CD4-positive, CD25-positive, alpha-beta regulatory T cell (primary cell): Measurements from ENCODE around the gene HES3. TPM values are rescaled to one million over a fixed set of nuclear protein-coding genes. Genes with fewer than 3 reads are reported as not detected.
A peak's percentile ranks its signal among the peaks of the same experiment; 100 is the strongest.

Experiments
- ATAC-seq, 2 donors: fragments of 150-1000 bp; cut with Tn5 transposase; one replicate each; pipeline ENCODE4 v1.10.0; 2021; ENCODE audit warnings: low read depth in 2 of 2, moderate number of reproducible peaks in 2 of 2, moderate library complexity in 1 of 2
- DNase-seq, 3 donors: peaks; one replicate each; pipeline versions ENCODE4 v3.0.0 to v3.0.0-alpha.2; 2012 to 2022; ENCODE audit warnings: mixed read lengths in 1 of 3
- H3K27ac ChIP-seq: one replicate; pipeline ENCODE4 v1.7.0; 2013; ENCODE audit warnings: mild to moderate bottlenecking, low read length; ENCODE audit not compliant: insufficient read depth, poor library complexity, severe bottlenecking
- H3K27me3 ChIP-seq: one replicate; pipeline ENCODE4 v1.7.0; 2013; ENCODE audit warnings: low read length; ENCODE audit not compliant: control insufficient read depth, insufficient read depth
- H3K36me3 ChIP-seq: one replicate; pipeline ENCODE4 v1.7.0; 2013; ENCODE audit warnings: mild to moderate bottlenecking, low read length, moderate library complexity; ENCODE audit not compliant: control insufficient read depth, insufficient read depth
- H3K4me1 ChIP-seq: 2 replicates; pipeline ENCODE4 v1.7.0; 2013; ENCODE audit warnings: mild to moderate bottlenecking, low read length; ENCODE audit not compliant: insufficient read depth, control insufficient read depth, poor library complexity, severe bottlenecking
- H3K4me3 ChIP-seq: one replicate; pipeline ENCODE4 v1.7.0; 2013; ENCODE audit warnings: low read depth, mild to moderate bottlenecking, low read length, moderate library complexity
- H3K9me3 ChIP-seq, 2 experiments: 1 replicate in 1 of 2; 2 replicates in 1 of 2; pipeline ENCODE4 v1.7.0; 2013; ENCODE audit warnings: low read length in 2 of 2, mild to moderate bottlenecking in 1 of 2, moderate library complexity in 1 of 2; ENCODE audit not compliant: control insufficient read depth in 2 of 2
- H3K27ac Mint-ChIP-seq, 3 donors: one replicate each; pipeline ENCODE4 v1.8.0; 2020 to 2022; ENCODE audit warnings: mild to moderate bottlenecking in 3 of 3, mixed read lengths in 3 of 3, moderate library complexity in 2 of 3
- H3K27me3 Mint-ChIP-seq: one replicate; pipeline ENCODE4 v1.8.0; 2022; ENCODE audit warnings: mild to moderate bottlenecking, mixed read lengths
- H3K36me3 Mint-ChIP-seq: one replicate; pipeline ENCODE4 v1.8.0; 2020; ENCODE audit warnings: mixed read lengths
- H3K4me1 Mint-ChIP-seq, 4 donors: one replicate each; pipeline ENCODE4 v1.8.0; 2020 to 2022; ENCODE audit warnings: mixed read lengths in 4 of 4, mild to moderate bottlenecking in 1 of 4
- H3K4me3 Mint-ChIP-seq, 4 donors: one replicate each; pipeline ENCODE4 v1.8.0; 2020 to 2022; ENCODE audit warnings: mild to moderate bottlenecking in 4 of 4, mixed read lengths in 4 of 4, moderate library complexity in 3 of 4
- H3K9me3 Mint-ChIP-seq, 7 donors: one replicate each; pipeline ENCODE4 v1.8.0; 2020 to 2022; ENCODE audit warnings: mixed read lengths in 7 of 7, mild to moderate bottlenecking in 3 of 7, moderate library complexity in 2 of 7
- polyA plus RNA-seq, 4 donors: library from polyadenylated mRNA; unstranded; fragments of 300-500 nt; fragmentation: Illumina TruSeq; gene quantifications; one replicate each; pipeline ENCODE4 v1.2.3, GENCODE V29; 2021
- total RNA-seq: library from RNA; stranded (reverse); gene quantifications from one replicate; pipeline ENCODE4 v1.2.3, GENCODE V29; 2022

The HES3 gene
- total and polyA plus RNA-seq, 5 donors from 2014 or later: not detected

GRCh38 chr1:6274622-6275139 is 30.7 kb downstream of the HES3 start:
- no peaks in the 10 kb centered on the region for H3K4me1 Mint-ChIP-seq
- no peak overlapping the region for H3K27ac Mint-ChIP-seq
- Histone ChIP-seq H3K4me1 (no peaks in the 10 kb centered on the region), H3K27ac (no peak overlapping the region), H3K27me3 (no peaks in the 10 kb centered on the region), H3K4me3 (no peak overlapping the region), H3K9me3 (no peaks in the 10 kb centered on the region), H3K36me3 (no peaks in the 10 kb centered on the region)
- no peaks in the 10 kb centered on the region for H3K27me3 Mint-ChIP-seq
- H3K4me3 Mint-ChIP-seq: no peak overlapping the region
- DNase-seq: no peak
- no peak for ATAC-seq
- H3K9me3 Mint-ChIP-seq: no peaks in the 10 kb centered on the region
- H3K36me3 Mint-ChIP-seq: peaks cover 9% of the 10 kb centered on the region

- H3K4me1 ChIP-seq: no peaks in the 10 kb centered on the region
- H3K36me3 ChIP-seq: no peaks in the 10 kb centered on the region
- no peaks in the 10 kb centered on the region for H3K27me3 ChIP-seq
- H3K9me3 ChIP-seq: no peaks in the 10 kb centered on the region
- DNase-seq: no peak
- no peak overlapping the region for H3K4me3 ChIP-seq
- Mint-ChIP-seq H3K9me3 (no peaks in the 10 kb centered on the region), H3K4me3 (no peak overlapping the region), H3K27ac (no peak overlapping the region), H3K27me3 (no peaks in the 10 kb centered on the region), H3K4me1 (no peaks in the 10 kb centered on the region), H3K36me3 (peaks cover 9% of the 10 kb centered on the region)
- no peak for ATAC-seq
- H3K27ac ChIP-seq: no peak overlapping the region
Observed at GRCh38 chr1:6275826-6276782, 32.1 kb downstream of the HES3 start.

- no peaks in the 10 kb centered on the region for H3K4me1 Mint-ChIP-seq
- DNase-seq: no peak
- H3K36me3 Mint-ChIP-seq: peaks cover 9% of the 10 kb centered on the region
- H3K27me3 Mint-ChIP-seq: no peaks in the 10 kb centered on the region
- Histone ChIP-seq H3K27me3 (no peaks in the 10 kb centered on the region), H3K4me1 (no peaks in the 10 kb centered on the region), H3K9me3 (no peaks in the 10 kb centered on the region), H3K36me3 (no peaks in the 10 kb centered on the region), H3K4me3 (no peak overlapping the region), H3K27ac (no peak overlapping the region)
- no peaks in the 10 kb centered on the region for H3K9me3 Mint-ChIP-seq
- no peak overlapping the region for H3K4me3 Mint-ChIP-seq
- ATAC-seq: no peak
- H3K27ac Mint-ChIP-seq: no peak overlapping the region
Observed at GRCh38 chr1:6276811-6277555, 33.0 kb downstream of the HES3 start.

GRCh38 chr1:6278263-6278662 is 34.3 kb downstream of the HES3 start:
- H3K27me3 ChIP-seq: no peaks in the 10 kb centered on the region
- no peaks in the 10 kb centered on the region for H3K4me1 Mint-ChIP-seq
- H3K4me3 Mint-ChIP-seq: no peak overlapping the region
- H3K9me3 Mint-ChIP-seq: no peaks in the 10 kb centered on the region
- H3K27me3 Mint-ChIP-seq: no peaks in the 10 kb centered on the region
- no peak overlapping the region for H3K4me3 ChIP-seq
- H3K27ac ChIP-seq: no peak overlapping the region
- H3K36me3 Mint-ChIP-seq: peaks cover 9% of the 10 kb centered on the region
- ATAC-seq: no peak
- H3K27ac Mint-ChIP-seq: peak overlapping the region in 1 of 3 donors; percentile 59
- H3K4me1 ChIP-seq: no peaks in the 10 kb centered on the region
- H3K9me3 ChIP-seq: no peaks in the 10 kb centered on the region
- no peaks in the 10 kb centered on the region for H3K36me3 ChIP-seq
- DNase-seq: no peak

- no peaks in the 10 kb centered on the region for H3K9me3 ChIP-seq
- H3K36me3 Mint-ChIP-seq: peaks cover 9% of the 10 kb centered on the region
- no peaks in the 10 kb centered on the region for H3K36me3 ChIP-seq
- no peaks in the 10 kb centered on the region for H3K4me1 ChIP-seq
- H3K4me1 Mint-ChIP-seq: no peaks in the 10 kb centered on the region
- DNase-seq (no peak), ATAC-seq (no peak)
- no peaks in the 10 kb centered on the region for H3K27me3 Mint-ChIP-seq
- H3K27me3 ChIP-seq: no peaks in the 10 kb centered on the region
- H3K9me3 Mint-ChIP-seq: no peaks in the 10 kb centered on the region
- no peak overlapping the region for H3K4me3 ChIP-seq
- H3K27ac ChIP-seq: no peak overlapping the region
- no peak overlapping the region for H3K4me3 Mint-ChIP-seq
- H3K27ac Mint-ChIP-seq: peak overlapping the region in 2 of 3 donors; percentile 55 to 80
Observed at GRCh38 chr1:6279066-6279465, 35.1 kb downstream of the HES3 start.

- Histone ChIP-seq H3K27me3 (no peaks in the 10 kb centered on the region), H3K9me3 (no peaks in the 10 kb centered on the region), H3K4me1 (no peaks in the 10 kb centered on the region), H3K27ac (no peak overlapping the region), H3K4me3 (no peak overlapping the region), H3K36me3 (no peaks in the 10 kb centered on the region)
- DNase-seq: no peak
- H3K27ac Mint-ChIP-seq: no peak overlapping the region
- H3K9me3 Mint-ChIP-seq: no peaks in the 10 kb centered on the region
- H3K4me3 Mint-ChIP-seq: no peak overlapping the region
- H3K4me1 Mint-ChIP-seq: no peaks in the 10 kb centered on the region
- peaks cover 9% of the 10 kb centered on the region for H3K36me3 Mint-ChIP-seq
- no peaks in the 10 kb centered on the region for H3K27me3 Mint-ChIP-seq
- ATAC-seq: no peak
Observed at GRCh38 chr1:6279613-6280383, 35.8 kb downstream of the HES3 start.

GRCh38 chr1:6280761-6281451 is 36.9 kb downstream of the HES3 start:
- H3K36me3 Mint-ChIP-seq: peaks cover 9% of the 10 kb centered on the region
- no peak overlapping the region for H3K27ac ChIP-seq
- no peaks in the 10 kb centered on the region for H3K4me1 ChIP-seq
- no peak for DNase-seq
- H3K4me3 Mint-ChIP-seq: no peak overlapping the region
- H3K9me3 Mint-ChIP-seq: no peaks in the 10 kb centered on the region
- no peaks in the 10 kb centered on the region for H3K27me3 ChIP-seq
- no peaks in the 10 kb centered on the region for H3K9me3 ChIP-seq
- no peak for ATAC-seq
- H3K27ac Mint-ChIP-seq: no peak overlapping the region
- H3K4me3 ChIP-seq: no peak overlapping the region
- H3K36me3 ChIP-seq: no peaks in the 10 kb centered on the region
- no peaks in the 10 kb centered on the region for H3K27me3 Mint-ChIP-seq
- no peaks in the 10 kb centered on the region for H3K4me1 Mint-ChIP-seq
